Panc1 (cell line): ENCODE data around the gene IFT27. TPM values are rescaled to one million over a fixed set of nuclear protein-coding genes. Genes with fewer than 3 reads are reported as not detected.
A peak's percentile ranks its signal among the peaks of the same experiment; 100 is the strongest.

Experiments used
- ATAC-seq: fragments of 200-7000 bp; cut with Tn5 transposase; 2 replicates; pipeline ENCODE4 v1.9.1; 2020; ENCODE audit warnings: mild to moderate bottlenecking, moderate library complexity
- BruUV-seq: library from RNA; stranded (reverse); fragments of 400-500 nt; replicated peaks from 2 replicates; lab custom pipeline; 2021; lab: Mats Ljungman, UMichigan
- CTCF ChIA-PET: fragments of 300-600 bp; sonication (Branson Sonifier 250); formaldehyde crosslinking; loops from one replicate; lab custom pipeline; 2022; ENCODE audit warnings: antibody characterized with exemption; lab: Charles Lee
- POLR2A ChIA-PET: fragments of 300-600 bp; sonication (Branson Sonifier 250); formaldehyde crosslinking; loops from one replicate; lab custom pipeline; 2022; ENCODE audit warnings: antibody characterized with exemption; lab: Charles Lee
- DNase-seq: peaks from one replicate; pipeline ENCODE4 v3.0.0-alpha.2; 2010; ENCODE audit warnings: low read depth, low spot score
- H3K27ac ChIP-seq: 2 replicates; pipeline ENCODE4 v1.5.1; 2011; ENCODE audit warnings: mild to moderate bottlenecking, low read length, inconsistent platforms
- H3K27me3 ChIP-seq: fragments of 200-500 bp; sonication (Bioruptor generic); 2 replicates; pipeline ENCODE4 v1.6.0; 2014; ENCODE audit warnings: low read length, inconsistent platforms; ENCODE audit not compliant: control insufficient read depth, insufficient read depth
- H3K36me3 ChIP-seq: fragments of 200-500 bp; sonication (Bioruptor generic); 2 replicates; pipeline ENCODE4 v1.5.1; 2014; ENCODE audit warnings: inconsistent platforms, mild to moderate bottlenecking, low read length, moderate library complexity; ENCODE audit not compliant: control insufficient read depth, insufficient read depth
- H3K4me1 ChIP-seq: 2 replicates; pipeline ENCODE4 v1.5.1; 2011; ENCODE audit warnings: inconsistent platforms, mild to moderate bottlenecking, low read length, moderate library complexity; ENCODE audit not compliant: control insufficient read depth, insufficient read depth
- H3K4me3 ChIP-seq, 2 experiments: 2 replicates each; pipeline ENCODE4 v1.5.1; 2011 to 2012; ENCODE audit warnings: low read depth in 2 of 2, low read length in 2 of 2, mild to moderate bottlenecking in 2 of 2, inconsistent platforms in 1 of 2, moderate library complexity in 1 of 2
- H3K9me3 ChIP-seq: fragments of 200-500 bp; sonication (Bioruptor generic); 2 replicates; pipeline ENCODE4 v1.5.1; 2014; ENCODE audit warnings: low read depth, mild to moderate bottlenecking, inconsistent platforms, low read length, moderate library complexity; ENCODE audit not compliant: control insufficient read depth, insufficient read depth
- POLR2AphosphoS5 ChIP-seq: IDR thresholded peaks from 2 replicates; pipeline ENCODE4 v1.6.1; 2012; ENCODE audit warnings: mild to moderate bottlenecking, low read depth, low read length, moderate library complexity
- SIN3A ChIP-seq: IDR thresholded peaks from 2 replicates; pipeline ENCODE4 v1.6.1; 2012; ENCODE audit warnings: low read depth, mild to moderate bottlenecking, low read length, moderate library complexity, borderline replicate concordance; ENCODE audit not compliant: insufficient read depth
- TCF7L2 ChIP-seq: IDR thresholded peaks from 2 replicates; pipeline ENCODE4 v1.6.1; 2011; ENCODE audit warnings: mild to moderate bottlenecking, low read depth, low read length, inconsistent platforms
- in situ Hi-C: cut with HindIII; loops from 2 replicates; pipeline ENCODE4 v1.10.0; 2016; ENCODE audit warnings: low sequenced_read_pairs, low pct_unique_long_range_greater_than_20kb
- intact Hi-C: fragments of 100-400 bp; cut with micrococcal nuclease; formaldehyde crosslinking; loops from one replicate; pipeline ENCODE4 v1.10.0; 2022; ENCODE audit not compliant: unreplicated experiment
- total RNA-seq: library from RNA; stranded (reverse); gene quantifications from one replicate; pipeline ENCODE4 v1.2.1, GENCODE V29; 2021; ENCODE audit not compliant: unreplicated experiment
- TF ChIP-seq, protein P1 (sequence below), 2 experiments: IDR thresholded peaks; 2 replicates each; pipeline ENCODE4 v1.6.1; 2011 to 2012; ENCODE audit warnings: low read depth in 2 of 2, control low read depth in 1 of 2, low read length in 1 of 2, mild to moderate bottlenecking in 1 of 2, moderate library complexity in 1 of 2; ENCODE audit not compliant: insufficient read depth in 1 of 2
- TF ChIP-seq, protein P2 (sequence below): fragments of 450-650 bp; IDR thresholded peaks from 2 replicates; pipeline ENCODE4 v1.5.1; 2017; ENCODE audit warnings: mild to moderate bottlenecking

The IFT27 gene
- total RNA-seq, 1 experiment from 2014 or later: 44.4 TPM

DNA sequence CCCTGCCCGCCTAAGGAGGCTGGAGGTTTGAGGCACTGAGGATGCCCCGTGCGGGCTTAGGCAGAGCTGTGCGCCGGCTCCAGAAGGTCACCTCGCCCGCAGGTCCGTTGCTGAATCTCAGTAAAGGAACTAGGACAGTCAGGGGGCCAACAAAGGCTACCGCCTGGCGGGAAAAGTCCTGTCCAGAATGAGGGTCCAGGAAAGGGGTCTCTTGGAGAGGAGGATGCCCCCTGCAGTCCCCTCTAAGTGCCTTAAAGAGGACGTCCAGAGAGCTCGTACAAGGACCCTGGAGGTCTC, 40.4 kb upstream of the IFT27 start:
- ChIA-PET POLR2A (no interaction called here), CTCF (no interaction called here)
- no peaks in the 10 kb centered on the region for H3K36me3 ChIP-seq
- H3K4me3 ChIP-seq: peak overlapping the region; percentile 14 to 24; a peak in 2 of 4 replicates
- BruUV-seq: no TSS peak
- H3K27ac ChIP-seq: no peak overlapping the region
- in situ Hi-C loops: no loop called here
- no peaks in the 10 kb centered on the region; the same call in 1 of the 2 replicates for H3K4me1 ChIP-seq
- ATAC-seq: peak; percentile 69; the same call in 1 of the 2 replicates
- intact Hi-C loops: no loop called here
- peaks cover 8% of the 10 kb centered on the region; the same call in 1 of the 2 replicates for H3K27me3 ChIP-seq
- H3K9me3 ChIP-seq: no peaks in the 10 kb centered on the region
- no peak for DNase-seq
- TF ChIP-seq, protein P1, sequence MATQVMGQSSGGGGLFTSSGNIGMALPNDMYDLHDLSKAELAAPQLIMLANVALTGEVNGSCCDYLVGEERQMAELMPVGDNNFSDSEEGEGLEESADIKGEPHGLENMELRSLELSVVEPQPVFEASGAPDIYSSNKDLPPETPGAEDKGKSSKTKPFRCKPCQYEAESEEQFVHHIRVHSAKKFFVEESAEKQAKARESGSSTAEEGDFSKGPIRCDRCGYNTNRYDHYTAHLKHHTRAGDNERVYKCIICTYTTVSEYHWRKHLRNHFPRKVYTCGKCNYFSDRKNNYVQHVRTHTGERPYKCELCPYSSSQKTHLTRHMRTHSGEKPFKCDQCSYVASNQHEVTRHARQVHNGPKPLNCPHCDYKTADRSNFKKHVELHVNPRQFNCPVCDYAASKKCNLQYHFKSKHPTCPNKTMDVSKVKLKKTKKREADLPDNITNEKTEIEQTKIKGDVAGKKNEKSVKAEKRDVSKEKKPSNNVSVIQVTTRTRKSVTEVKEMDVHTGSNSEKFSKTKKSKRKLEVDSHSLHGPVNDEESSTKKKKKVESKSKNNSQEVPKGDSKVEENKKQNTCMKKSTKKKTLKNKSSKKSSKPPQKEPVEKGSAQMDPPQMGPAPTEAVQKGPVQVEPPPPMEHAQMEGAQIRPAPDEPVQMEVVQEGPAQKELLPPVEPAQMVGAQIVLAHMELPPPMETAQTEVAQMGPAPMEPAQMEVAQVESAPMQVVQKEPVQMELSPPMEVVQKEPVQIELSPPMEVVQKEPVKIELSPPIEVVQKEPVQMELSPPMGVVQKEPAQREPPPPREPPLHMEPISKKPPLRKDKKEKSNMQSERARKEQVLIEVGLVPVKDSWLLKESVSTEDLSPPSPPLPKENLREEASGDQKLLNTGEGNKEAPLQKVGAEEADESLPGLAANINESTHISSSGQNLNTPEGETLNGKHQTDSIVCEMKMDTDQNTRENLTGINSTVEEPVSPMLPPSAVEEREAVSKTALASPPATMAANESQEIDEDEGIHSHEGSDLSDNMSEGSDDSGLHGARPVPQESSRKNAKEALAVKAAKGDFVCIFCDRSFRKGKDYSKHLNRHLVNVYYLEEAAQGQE (IDR thresholded peaks at IDR 0.05; ENCODE audit: insufficient read depth in 1 of 2, low read depth in 2 of 2, low read length in 1 of 2): no peak
- no peak for TF ChIP-seq POLR2AphosphoS5
- TF ChIP-seq, protein P2, sequence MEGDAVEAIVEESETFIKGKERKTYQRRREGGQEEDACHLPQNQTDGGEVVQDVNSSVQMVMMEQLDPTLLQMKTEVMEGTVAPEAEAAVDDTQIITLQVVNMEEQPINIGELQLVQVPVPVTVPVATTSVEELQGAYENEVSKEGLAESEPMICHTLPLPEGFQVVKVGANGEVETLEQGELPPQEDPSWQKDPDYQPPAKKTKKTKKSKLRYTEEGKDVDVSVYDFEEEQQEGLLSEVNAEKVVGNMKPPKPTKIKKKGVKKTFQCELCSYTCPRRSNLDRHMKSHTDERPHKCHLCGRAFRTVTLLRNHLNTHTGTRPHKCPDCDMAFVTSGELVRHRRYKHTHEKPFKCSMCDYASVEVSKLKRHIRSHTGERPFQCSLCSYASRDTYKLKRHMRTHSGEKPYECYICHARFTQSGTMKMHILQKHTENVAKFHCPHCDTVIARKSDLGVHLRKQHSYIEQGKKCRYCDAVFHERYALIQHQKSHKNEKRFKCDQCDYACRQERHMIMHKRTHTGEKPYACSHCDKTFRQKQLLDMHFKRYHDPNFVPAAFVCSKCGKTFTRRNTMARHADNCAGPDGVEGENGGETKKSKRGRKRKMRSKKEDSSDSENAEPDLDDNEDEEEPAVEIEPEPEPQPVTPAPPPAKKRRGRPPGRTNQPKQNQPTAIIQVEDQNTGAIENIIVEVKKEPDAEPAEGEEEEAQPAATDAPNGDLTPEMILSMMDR: no peak
- no peak for TF ChIP-seq TCF7L2
- TF ChIP-seq SIN3A: no peak

DNA sequence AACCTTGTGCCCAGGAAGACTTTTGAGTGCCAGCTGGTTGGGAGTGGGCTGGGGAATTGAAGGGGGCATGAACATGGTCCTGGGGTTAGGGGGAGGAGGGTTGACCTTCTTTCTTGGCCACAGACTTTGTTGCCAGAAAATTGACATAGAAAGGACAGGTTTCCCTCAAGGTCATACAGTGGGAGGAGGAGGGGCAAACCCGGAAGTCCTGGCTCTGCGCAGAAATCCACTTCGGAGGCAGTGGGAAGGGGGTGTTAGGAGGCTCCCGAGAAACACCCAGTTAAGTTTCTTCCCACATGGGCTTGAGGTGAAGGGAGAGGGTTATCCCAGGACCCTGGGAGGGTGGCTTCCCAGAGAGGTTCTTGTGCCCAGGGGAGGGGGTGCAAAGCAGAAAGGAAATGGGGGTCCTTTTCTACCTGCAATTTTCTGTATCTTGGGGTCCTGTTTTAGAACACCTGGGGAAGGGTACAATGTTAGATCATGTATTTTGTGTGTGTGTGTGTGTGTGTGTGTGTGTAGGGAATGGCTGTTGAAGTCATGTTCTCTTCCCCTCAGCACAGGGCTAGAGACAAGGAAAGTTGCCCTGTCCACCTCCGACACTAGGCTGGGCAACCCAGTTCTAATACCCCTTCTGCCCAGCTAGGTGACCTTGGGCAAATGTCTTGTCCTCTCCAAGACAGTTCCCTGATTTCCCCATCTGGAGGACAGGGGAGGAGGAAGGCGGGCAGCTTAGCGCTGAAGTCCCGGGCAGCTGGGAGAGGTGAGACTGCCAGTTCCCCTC, 39.8 kb upstream of the IFT27 start:
- H3K27me3 ChIP-seq: peaks cover 8% of the 10 kb centered on the region; the same call in 1 of the 2 replicates
- in situ Hi-C loops: no loop called here
- no peak overlapping the region for H3K27ac ChIP-seq
- intact Hi-C loops: no loop called here
- BruUV-seq: no TSS peak
- H3K4me3 ChIP-seq: no peak overlapping the region
- TF ChIP-seq TCF7L2: no peak
- TF ChIP-seq, protein P1 (IDR thresholded peaks at IDR 0.05; ENCODE audit: insufficient read depth in 1 of 2, low read depth in 2 of 2, low read length in 1 of 2): no peak
- no peak for TF ChIP-seq POLR2AphosphoS5
- TF ChIP-seq, protein P2: no peak
- TF ChIP-seq SIN3A: no peak
- H3K36me3 ChIP-seq: no peaks in the 10 kb centered on the region
- 0 out of 2 replicates have a peak, but pooled peaks have one; percentile 17 for ATAC-seq
- ChIA-PET CTCF (no interaction called here), POLR2A (interaction anchor here (0.6 to 0.7 kb wide), 2 partner anchors 128 to 181 kb away, joined by 4 to 20 read pairs; no protein-coding TSS in a partner anchor)
- H3K4me1 ChIP-seq: no peaks in the 10 kb centered on the region; the same call in 1 of the 2 replicates
- no peaks in the 10 kb centered on the region for H3K9me3 ChIP-seq
- DNase-seq: no peak
